ENCODE data around the gene PRSS57. TPM values are rescaled to one million over a fixed set of nuclear protein-coding genes. Genes with fewer than 3 reads are reported as not detected.
"Not testable (repeated sequence)": the region's sequence is repeated elsewhere in the genome, so short reads cannot be mapped to it uniquely, and the experiment has no call there.

Gene PRSS57
- total and polyA plus RNA-seq, 7 experiments from 2014 or later: 0.27 to 2.1 TPM; not detected in 5

DNA sequence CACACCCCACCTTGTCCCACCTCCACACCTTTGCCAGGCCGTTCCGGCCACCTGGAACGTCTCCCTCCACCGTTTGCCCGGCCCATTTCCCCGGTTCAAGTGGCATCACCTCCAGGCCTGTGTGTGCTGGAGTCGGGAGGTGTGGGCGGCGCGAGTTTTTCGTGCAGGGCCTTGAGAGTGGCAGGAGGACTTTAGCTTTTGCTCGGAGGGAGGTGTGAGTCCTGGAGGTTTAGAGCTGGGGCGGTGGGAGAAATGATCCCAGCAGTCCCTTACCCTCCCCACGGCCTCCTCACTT is 9.1 kb upstream of the PRSS57 start:
- ChIA-PET POLR2A (no interaction called here), CTCF (no interaction called here)
- H3K27me3 Mint-ChIP-seq: peaks cover 5 to 27% (median 9%) of the 10 kb centered on the region in 5 donors
- H3K4me3 Mint-ChIP-seq: peak overlapping the region in 4 of 10 donors; percentile 27 to 79 (median 50)
- Histone ChIP-seq H3K4me1 (ENCODE audit: control insufficient read depth in 2 of 2, insufficient read depth in 2 of 2, low read length in 2 of 2) (peaks cover 0 to 6% of the 10 kb centered on the region in 2 donors), H3K36me3 (ENCODE audit: control insufficient read depth in 2 of 3, insufficient read depth in 3 of 3, low read length in 3 of 3) (no peaks in the 10 kb centered on the region), H3K27ac (ENCODE audit: low read depth, low read length) (no peak overlapping the region), H3K27me3 (ENCODE audit: control insufficient read depth in 2 of 2, insufficient read depth in 2 of 2, low read length in 2 of 2) (peaks cover 0 to 5% of the 10 kb centered on the region in 2 donors), H3K9me3 (ENCODE audit: control insufficient read depth in 2 of 3, low read length in 3 of 3) (peaks cover 0 to 3% (median 0%) of the 10 kb centered on the region in 3 experiments), H3K4me3 (ENCODE audit: low read length) (peak overlapping the region; percentile 13)
- H3K27ac Mint-ChIP-seq: no peak overlapping the region
- peaks cover 0 to 5% (median 0%) of the 10 kb centered on the region in 11 donors for H3K9me3 Mint-ChIP-seq
- no peak for ATAC-seq
- H3K36me3 Mint-ChIP-seq: peaks cover 0 to 3% (median 0%) of the 10 kb centered on the region in 5 donors
- intact Hi-C loops (cut with micrococcal nuclease): loop anchor here in 1 of 2 donors (1.0 kb wide), 1 partner anchor 24 kb away; no protein-coding TSS in a partner anchor
- no peak for DNase-seq
- peaks cover 0 to 20% (median 12%) of the 10 kb centered on the region in 7 donors for H3K4me1 Mint-ChIP-seq

- peak; percentile 93 for ATAC-seq
- Mint-ChIP-seq H3K4me3 (peak overlapping the region in 7 of 10 donors; percentile 17 to 79 (median 42)), H3K36me3 (peaks cover 0 to 3% (median 0%) of the 10 kb centered on the region in 5 donors), H3K27ac (peak overlapping the region in 1 of 9 donors; percentile 3), H3K27me3 (peaks cover 5 to 27% (median 9%) of the 10 kb centered on the region in 5 donors), H3K4me1 (peaks cover 0 to 20% (median 12%) of the 10 kb centered on the region in 7 donors), H3K9me3 (peaks cover 0 to 5% (median 0%) of the 10 kb centered on the region in 11 donors)
- ChIA-PET POLR2A (no interaction called here), CTCF (no interaction called here)
- Histone ChIP-seq H3K4me3 (ENCODE audit: low read length) (peak overlapping the region; percentile 13), H3K9me3 (ENCODE audit: control insufficient read depth in 2 of 3, low read length in 3 of 3) (peaks cover 0 to 3% (median 0%) of the 10 kb centered on the region in 3 experiments), H3K4me1 (ENCODE audit: control insufficient read depth in 2 of 2, insufficient read depth in 2 of 2, low read length in 2 of 2) (peaks cover 0 to 6% of the 10 kb centered on the region in 2 donors), H3K27ac (ENCODE audit: low read depth, low read length) (no peak overlapping the region), H3K36me3 (ENCODE audit: control insufficient read depth in 2 of 3, insufficient read depth in 3 of 3, low read length in 3 of 3) (no peaks in the 10 kb centered on the region), H3K27me3 (ENCODE audit: control insufficient read depth in 2 of 2, insufficient read depth in 2 of 2, low read length in 2 of 2) (peaks cover 0 to 5% of the 10 kb centered on the region in 2 donors)
- DNase-seq: peak; percentile 42 to 73 (median 50)
- intact Hi-C loops (cut with micrococcal nuclease): loop anchor here (1.0 kb wide), 1 partner anchor 24 kb away; no protein-coding TSS in a partner anchor
Measured at GRCh38 chr19:703651-704446, 8.6 kb upstream of the PRSS57 start.

- Histone ChIP-seq H3K4me3 (ENCODE audit: low read length) (no peak overlapping the region), H3K36me3 (ENCODE audit: control insufficient read depth in 2 of 3, insufficient read depth in 3 of 3, low read length in 3 of 3) (no peaks in the 10 kb centered on the region), H3K27me3 (ENCODE audit: control insufficient read depth in 2 of 2, insufficient read depth in 2 of 2, low read length in 2 of 2) (peaks cover 0 to 5% of the 10 kb centered on the region in 2 donors), H3K4me1 (ENCODE audit: control insufficient read depth in 2 of 2, insufficient read depth in 2 of 2, low read length in 2 of 2) (peaks cover 0 to 6% of the 10 kb centered on the region in 2 donors), H3K27ac (ENCODE audit: low read depth, low read length) (no peak overlapping the region), H3K9me3 (ENCODE audit: control insufficient read depth in 2 of 3, low read length in 3 of 3) (peaks cover 0 to 3% (median 0%) of the 10 kb centered on the region in 3 experiments)
- ChIA-PET POLR2A (no interaction called here), CTCF (no interaction called here)
- Mint-ChIP-seq H3K27ac (peak overlapping the region in 4 of 9 donors; percentile 3 to 78 (median 30)), H3K27me3 (peaks cover 7 to 27% (median 9%) of the 10 kb centered on the region in 5 donors), H3K9me3 (peaks cover 0 to 5% (median 0%) of the 10 kb centered on the region in 11 donors), H3K4me3 (peak overlapping the region in 7 of 10 donors; percentile 5 to 79 (median 42)), H3K36me3 (peaks cover 0 to 3% (median 0%) of the 10 kb centered on the region in 5 donors), H3K4me1 (peaks cover 0 to 20% (median 12%) of the 10 kb centered on the region in 7 donors)
- no peak for ATAC-seq
- no peak for DNase-seq
- intact Hi-C loops (cut with micrococcal nuclease): loop anchor here in 1 of 2 donors (1.0 kb wide), 1 partner anchor 23 kb away; no protein-coding TSS in a partner anchor
Measured at GRCh38 chr19:703329-703650, 8.0 kb upstream of the PRSS57 start.

DNA sequence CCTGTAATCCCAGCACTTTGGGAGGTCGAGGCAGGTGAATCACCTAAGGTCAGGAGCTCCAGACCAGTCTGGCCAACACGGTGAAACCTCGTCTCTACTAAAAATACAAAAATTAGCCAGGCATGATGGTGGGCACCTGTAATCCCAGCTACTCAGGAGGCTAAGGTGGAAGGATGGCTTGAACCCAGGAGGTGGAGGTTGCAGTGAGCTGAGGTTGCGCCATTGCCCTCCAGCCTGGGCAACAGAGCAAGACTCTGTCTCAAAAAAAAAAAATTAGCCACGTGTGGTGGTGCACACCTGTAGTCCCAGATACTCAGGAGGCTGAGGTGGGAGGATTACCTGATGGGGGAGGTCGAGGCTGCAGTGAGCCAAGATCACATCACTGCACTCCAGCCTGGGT is 7.6 kb upstream of the PRSS57 start:
- ATAC-seq; CTCF ChIA-PET; H3K9me3 ChIP-seq (ENCODE audit: control insufficient read depth in 2 of 3, low read length in 3 of 3); H3K9me3 Mint-ChIP-seq; H3K4me1 ChIP-seq (ENCODE audit: control insufficient read depth in 2 of 2, insufficient read depth in 2 of 2, low read length in 2 of 2); H3K36me3 Mint-ChIP-seq; POLR2A ChIA-PET; H3K27ac ChIP-seq (ENCODE audit: low read depth, low read length); H3K27me3 ChIP-seq (ENCODE audit: control insufficient read depth in 2 of 2, insufficient read depth in 2 of 2, low read length in 2 of 2); DNase-seq; H3K36me3 ChIP-seq (ENCODE audit: control insufficient read depth in 2 of 3, insufficient read depth in 3 of 3, low read length in 3 of 3); H3K4me3 ChIP-seq (ENCODE audit: low read length): not testable (repeated sequence)
- peaks cover 4 to 24% (median 9%) of the 10 kb centered on the region in 5 donors for H3K27me3 Mint-ChIP-seq
- H3K4me1 Mint-ChIP-seq: peaks cover 0 to 19% (median 11%) of the 10 kb centered on the region in 7 donors
- H3K27ac Mint-ChIP-seq: peak overlapping the region in 1 of 9 donors; percentile 13
- H3K4me3 Mint-ChIP-seq: peak overlapping the region in 8 of 10 donors; percentile 3 to 79 (median 43)
- intact Hi-C loops (cut with micrococcal nuclease): loop anchor here in 1 of 2 donors (1.0 kb wide), 1 partner anchor 23 kb away; no protein-coding TSS in a partner anchor

GRCh38 chr19:699885-700284 is 4.6 kb upstream of the PRSS57 start:
- CTCF ChIA-PET; H3K27ac Mint-ChIP-seq; DNase-seq; H3K4me3 ChIP-seq (ENCODE audit: low read length); H3K36me3 Mint-ChIP-seq; H3K9me3 ChIP-seq (ENCODE audit: control insufficient read depth in 2 of 3, low read length in 3 of 3); H3K27ac ChIP-seq (ENCODE audit: low read depth, low read length); POLR2A ChIA-PET; H3K4me1 ChIP-seq (ENCODE audit: control insufficient read depth in 2 of 2, insufficient read depth in 2 of 2, low read length in 2 of 2); ATAC-seq; H3K9me3 Mint-ChIP-seq; intact Hi-C loops (cut with micrococcal nuclease); H3K27me3 ChIP-seq (ENCODE audit: control insufficient read depth in 2 of 2, insufficient read depth in 2 of 2, low read length in 2 of 2); H3K4me3 Mint-ChIP-seq; H3K36me3 ChIP-seq (ENCODE audit: control insufficient read depth in 2 of 3, insufficient read depth in 3 of 3, low read length in 3 of 3): not testable (repeated sequence)
- Mint-ChIP-seq H3K4me1 (peaks cover 0 to 16% (median 11%) of the 10 kb centered on the region in 7 donors), H3K27me3 (peaks cover 0 to 33% (median 23%) of the 10 kb centered on the region in 5 donors)

DNA sequence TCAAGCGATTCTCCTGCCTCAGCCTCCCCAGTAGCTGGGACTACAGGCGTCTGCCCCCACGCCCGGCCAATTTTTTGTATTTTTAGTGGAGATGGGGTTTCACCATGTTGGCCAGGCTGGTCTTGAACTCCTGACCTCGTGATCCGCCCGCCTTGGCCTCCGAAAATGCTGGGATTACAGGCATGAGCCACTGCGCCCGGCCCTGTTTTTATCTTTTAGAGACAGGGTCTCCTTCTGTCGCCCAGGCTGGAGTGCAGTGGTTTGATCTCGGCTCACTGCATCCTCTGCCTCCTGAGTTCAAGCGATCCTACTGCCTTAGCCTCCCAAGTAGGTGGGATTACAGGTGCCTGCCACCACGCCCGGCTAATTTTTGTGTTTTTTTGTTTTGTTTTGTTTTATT is 3.3 kb upstream of the PRSS57 start:
- H3K36me3 Mint-ChIP-seq; intact Hi-C loops (cut with micrococcal nuclease); H3K9me3 Mint-ChIP-seq; POLR2A ChIA-PET; H3K9me3 ChIP-seq (ENCODE audit: control insufficient read depth in 2 of 3, low read length in 3 of 3); H3K36me3 ChIP-seq (ENCODE audit: control insufficient read depth in 2 of 3, insufficient read depth in 3 of 3, low read length in 3 of 3); H3K27me3 ChIP-seq (ENCODE audit: control insufficient read depth in 2 of 2, insufficient read depth in 2 of 2, low read length in 2 of 2); H3K4me1 ChIP-seq (ENCODE audit: control insufficient read depth in 2 of 2, insufficient read depth in 2 of 2, low read length in 2 of 2); H3K4me3 ChIP-seq (ENCODE audit: low read length); H3K27ac ChIP-seq (ENCODE audit: low read depth, low read length); H3K4me3 Mint-ChIP-seq; ATAC-seq; H3K27ac Mint-ChIP-seq: not testable (repeated sequence)
- DNase-seq: peak in 1 of 9 donors; percentile 5
- Mint-ChIP-seq H3K27me3 (peaks cover 0 to 36% (median 23%) of the 10 kb centered on the region in 5 donors), H3K4me1 (peaks cover 0 to 12% (median 9%) of the 10 kb centered on the region in 7 donors)
- CTCF ChIA-PET: interaction anchor here (0.8 kb wide), 1 partner anchor 13 kb away, joined by 4 read pairs; no protein-coding TSS in a partner anchor

Measured in naive thymus-derived CD4-positive, alpha-beta T cell (primary cell).